Activated T-cell treated with anti-CD3 and anti-CD28 coated beads for 24 hours (primary cell): Measurements from ENCODE around the gene CNOT6L.

ENCODE experiments used
- DNase-seq: peaks from one replicate; pipeline ENCODE4 v3.0.0-alpha.2; 2020; ENCODE audit warnings: low read depth

Gene CNOT6L

DNA sequence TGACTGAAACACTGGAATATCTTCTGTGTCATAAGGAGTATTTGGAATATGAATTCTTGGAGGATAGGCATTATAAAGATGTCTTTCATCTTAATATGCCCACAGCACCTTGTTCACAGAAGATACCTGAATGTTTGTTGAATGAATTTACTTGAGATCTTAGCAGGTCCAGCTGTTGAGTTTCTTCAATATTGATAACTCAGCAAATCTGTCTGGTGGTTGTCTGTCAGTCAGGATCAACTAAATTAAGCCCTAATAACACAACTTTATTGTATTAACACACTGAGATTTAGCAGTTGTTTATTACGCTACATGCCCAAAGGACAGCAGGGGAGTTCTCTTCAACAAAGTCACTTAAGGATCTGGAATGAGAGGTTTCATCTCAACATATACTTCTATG is 106.5 kb downstream of the CNOT6L start:
- no peak for DNase-seq

DNA sequence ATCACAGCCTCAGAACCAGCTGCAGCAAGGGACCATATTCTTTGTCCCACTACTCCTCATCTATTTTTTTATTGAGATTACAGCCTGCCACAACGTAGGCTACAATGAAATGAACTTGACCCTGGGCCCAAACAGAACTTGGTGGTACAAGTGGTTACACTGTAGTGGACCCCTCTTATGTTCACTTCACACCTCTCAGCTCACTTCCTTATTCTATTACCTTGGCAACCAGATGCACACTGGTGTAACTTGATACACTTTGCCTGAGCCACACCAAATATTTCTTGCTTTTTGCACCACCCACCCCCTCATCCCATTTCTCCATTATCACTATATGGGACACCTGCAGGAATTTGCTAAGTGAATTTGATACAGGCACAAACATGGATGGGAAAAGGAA is 107.7 kb downstream of the CNOT6L start:
- DNase-seq, result no peak

DNA sequence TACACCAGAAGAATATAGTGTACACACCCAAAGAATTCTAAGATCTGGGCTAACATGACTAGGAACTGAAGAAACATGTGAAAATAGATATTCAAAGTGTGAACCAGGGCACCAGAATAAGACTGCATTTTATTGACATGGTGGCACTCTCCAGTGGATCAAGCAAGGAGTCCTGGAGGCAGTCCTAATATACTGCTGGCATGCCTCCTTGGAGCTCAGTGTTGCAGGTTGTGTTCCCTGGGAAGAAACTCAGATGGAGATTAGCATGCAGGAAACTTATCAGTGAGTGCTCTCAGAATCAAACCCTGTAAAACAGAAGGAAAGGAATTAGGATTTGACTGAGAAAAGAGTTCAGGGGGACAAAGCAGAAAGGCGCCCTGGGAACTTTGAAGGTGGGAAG is 108.5 kb downstream of the CNOT6L start:
- DNase-seq, result no peak

DNA sequence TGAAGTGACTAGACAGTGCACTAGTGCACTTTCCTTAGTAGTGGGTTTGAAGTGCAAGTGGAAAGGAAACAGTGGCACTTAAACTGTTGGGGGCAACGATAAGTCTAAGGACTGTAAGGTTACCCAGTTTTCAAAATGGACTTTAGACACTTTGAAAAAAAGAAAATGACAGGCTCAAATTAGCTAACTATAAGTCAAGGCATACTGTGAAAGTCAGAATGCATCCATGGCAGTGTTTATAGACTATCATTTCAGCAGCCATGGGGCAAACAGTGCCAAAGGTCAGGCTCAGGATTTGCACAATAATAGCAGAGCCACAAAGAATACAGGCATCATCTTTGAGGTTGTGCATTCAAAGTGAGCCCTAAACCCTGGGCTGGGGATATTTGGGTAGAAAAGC is 109.1 kb downstream of the CNOT6L start:
- DNase-seq, result no peak

DNA sequence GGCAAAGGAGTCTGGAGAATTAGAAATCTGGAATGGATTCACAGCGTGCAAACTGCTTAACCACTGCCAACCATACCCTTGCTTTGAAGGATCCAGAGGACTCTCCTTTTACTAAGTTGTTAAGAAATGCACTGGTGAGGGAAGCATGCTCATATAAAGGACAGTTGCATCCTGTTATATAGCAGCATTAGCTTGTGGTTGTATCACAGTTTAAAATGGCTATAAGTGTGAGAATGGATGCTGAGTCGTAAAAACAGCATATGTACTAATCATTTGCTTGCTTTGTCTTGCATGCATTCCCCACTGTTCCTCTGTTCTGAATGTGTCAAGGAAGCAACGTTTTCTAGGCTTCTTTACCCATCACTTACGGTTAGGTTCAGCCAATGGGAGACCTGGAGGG is 112.5 kb downstream of the CNOT6L start:
- no peak for DNase-seq

DNA sequence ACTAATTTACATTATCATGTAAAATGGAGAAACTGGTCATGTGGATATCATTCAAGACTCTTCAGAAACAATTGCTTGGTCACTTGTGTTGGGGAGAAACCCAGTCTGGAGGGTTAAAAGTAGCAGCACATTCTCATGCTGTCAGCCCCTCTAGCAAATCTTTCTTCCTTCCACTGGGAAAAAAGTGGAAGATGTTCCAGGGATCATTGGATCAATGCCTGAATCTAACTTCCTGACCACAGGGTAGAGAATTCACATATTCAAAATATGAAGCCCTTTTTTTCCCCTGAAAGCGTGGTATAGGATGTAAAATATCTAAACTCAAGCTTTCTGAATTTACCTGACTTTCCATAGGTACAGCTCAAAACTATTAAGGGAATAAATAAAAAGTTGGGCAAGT is 115.5 kb downstream of the CNOT6L start:
- DNase-seq, result no peak

DNA sequence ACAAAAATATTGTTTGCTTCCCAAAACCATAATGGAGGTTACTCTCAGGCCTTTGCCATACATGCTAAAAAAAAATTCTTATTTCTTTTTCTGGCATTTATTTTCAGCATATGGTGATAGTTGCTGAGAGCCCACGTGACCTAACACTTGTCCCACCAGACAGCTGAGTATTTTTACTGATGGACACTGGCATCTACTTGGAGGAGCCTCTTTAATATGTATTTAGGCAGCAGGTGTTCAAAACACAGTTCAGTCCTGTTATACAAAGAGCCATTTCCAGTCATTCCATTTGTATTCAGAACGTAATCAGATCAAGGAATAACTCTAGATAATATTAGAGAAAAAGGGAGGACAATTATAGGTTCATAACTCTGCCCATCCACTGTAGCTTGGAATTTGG is 118.0 kb downstream of the CNOT6L start:
- no peak for DNase-seq

DNA sequence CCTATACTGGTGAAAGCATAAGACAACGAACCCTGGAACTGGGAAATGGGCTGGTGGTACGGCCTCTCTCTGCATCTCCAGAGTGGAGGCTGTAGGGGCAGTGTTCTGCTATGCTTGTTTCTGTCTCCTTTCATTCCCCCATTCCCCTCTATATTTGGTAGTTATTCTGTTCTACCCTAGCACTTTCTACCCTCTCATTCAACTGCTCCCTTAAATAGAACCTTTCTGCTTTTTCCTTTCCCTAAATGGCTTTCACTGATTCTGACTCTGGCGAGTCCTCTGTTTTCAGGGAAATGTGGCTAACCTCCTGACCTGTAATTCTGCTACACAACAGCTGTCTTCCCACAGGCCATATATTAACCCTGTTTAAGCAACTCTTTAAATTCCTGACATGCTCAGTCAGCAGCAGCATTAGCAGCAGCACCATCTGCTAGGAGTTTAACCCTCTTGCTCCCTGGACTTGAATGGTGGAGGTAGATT is 119.4 kb downstream of the CNOT6L start:
- DNase-seq, result no peak

DNA sequence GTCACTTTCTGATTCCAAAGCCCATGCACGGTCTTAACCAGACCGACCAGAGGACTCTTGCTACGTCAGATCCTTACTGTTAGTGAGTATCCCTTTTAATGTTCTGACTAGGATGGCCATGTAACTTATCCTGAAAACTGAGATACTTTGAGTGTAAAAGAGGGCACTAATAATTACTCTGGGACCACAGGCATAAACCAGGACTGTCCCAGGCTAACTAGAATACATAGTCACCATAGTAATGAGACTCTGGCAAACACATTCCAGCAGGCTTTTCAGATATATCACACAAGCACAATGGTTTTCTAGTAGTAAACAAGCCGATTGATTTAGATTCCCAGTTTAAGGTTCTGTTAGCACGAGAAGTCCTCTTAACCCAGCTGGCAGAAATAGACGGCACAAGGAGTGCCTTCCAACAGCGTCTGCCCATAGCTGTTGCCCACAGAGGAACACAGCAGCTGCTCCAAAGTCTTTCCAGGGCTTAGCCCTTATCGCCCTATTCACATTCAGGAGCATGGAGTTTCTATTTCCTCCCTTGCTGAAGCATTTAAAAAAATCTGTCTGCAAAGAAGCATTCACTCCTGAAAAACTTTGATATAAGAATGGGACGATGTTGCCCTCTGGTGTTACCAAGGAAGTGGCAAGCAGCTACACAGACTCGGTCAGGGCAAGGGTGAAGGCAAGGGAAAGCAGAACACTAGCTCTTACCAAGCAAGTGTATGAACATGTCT is 121.1 kb downstream of the CNOT6L start:
- DNase-seq, result no peak

DNA sequence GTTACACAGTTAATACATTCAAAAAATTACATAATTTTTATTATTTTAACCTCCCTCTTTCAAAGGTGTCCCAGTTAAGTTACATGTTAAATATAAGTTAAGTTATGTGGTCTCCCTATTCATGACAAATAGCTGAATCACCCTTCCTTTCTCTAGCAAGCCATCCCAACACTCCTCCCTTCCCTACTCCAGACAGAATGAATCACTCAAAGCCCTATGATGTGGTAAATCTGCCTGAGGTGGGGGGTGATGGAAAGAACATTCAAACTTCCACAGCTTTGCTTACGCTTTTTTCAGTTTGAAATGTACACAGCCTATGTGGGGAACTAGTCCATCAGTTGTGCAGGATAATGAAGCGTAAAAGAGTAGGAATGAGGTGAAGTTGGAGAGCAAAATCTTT is 123.4 kb downstream of the CNOT6L start:
- no peak for DNase-seq

DNA sequence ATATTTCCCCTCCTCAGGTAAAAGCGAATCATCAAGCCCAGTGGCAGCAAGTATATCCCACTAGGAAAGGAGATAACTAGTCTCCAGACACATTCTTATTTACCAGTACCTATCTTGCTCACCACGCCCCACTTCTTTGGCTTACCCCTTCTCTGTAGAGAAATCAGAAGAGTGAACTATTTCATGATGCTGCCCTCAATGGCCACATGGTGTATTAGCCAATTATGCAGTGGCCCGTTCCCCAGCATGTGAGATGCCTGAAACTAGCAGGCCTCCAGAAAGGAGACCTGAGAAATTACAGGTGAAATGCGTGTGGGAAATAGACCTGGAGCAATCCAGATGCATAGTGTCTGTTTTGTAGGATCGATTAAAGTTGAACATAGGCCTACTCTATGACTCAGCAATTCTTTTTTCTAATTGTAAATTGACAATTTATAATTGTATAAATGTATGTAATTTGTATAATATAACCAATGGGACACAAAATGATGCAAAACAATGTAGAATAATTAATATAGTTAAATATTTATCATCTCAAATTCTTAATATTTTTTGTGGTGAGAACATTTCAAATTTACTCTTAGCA is 126.2 kb downstream of the CNOT6L start:
- no peak for DNase-seq

DNA sequence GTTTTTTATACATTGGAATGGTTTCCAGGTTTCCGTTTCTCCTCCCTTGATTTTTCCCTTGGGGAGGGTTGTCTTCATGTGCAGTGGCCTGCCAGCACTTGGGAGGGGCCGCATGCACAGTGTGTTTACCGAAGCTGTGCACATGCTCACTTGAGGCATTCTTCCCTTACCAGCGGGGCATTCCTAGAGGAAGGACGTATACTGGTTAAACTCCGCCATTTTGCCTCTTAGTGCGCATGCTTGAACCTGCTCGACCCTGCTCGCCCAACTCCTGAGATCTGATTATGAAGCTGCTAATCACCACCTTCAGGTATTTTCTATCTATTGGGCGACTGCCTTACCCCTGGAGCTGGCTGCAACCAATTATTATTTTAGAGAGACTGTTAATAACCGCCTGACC is 137.4 kb downstream of the CNOT6L start:
- DNase-seq, result no peak

DNA sequence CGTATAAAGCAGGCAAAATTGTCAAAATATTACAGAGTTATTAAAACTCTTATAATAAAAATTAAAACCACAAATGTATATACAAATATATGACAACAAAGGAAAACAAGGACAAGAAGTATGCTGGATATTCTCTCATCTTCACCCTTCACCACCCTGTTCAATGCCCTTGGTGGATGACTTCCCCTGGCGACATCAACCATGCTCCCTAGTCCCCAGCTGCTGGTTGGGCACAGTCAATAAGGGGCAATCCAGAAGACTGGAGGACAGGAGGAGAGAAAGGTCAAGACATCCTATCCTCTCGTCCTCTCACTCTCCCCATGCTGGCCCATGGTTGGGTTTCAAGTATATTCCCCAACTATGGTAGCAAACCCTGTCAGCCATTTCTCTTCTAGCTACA is 142.3 kb downstream of the CNOT6L start:
- DNase-seq, result no peak

DNA sequence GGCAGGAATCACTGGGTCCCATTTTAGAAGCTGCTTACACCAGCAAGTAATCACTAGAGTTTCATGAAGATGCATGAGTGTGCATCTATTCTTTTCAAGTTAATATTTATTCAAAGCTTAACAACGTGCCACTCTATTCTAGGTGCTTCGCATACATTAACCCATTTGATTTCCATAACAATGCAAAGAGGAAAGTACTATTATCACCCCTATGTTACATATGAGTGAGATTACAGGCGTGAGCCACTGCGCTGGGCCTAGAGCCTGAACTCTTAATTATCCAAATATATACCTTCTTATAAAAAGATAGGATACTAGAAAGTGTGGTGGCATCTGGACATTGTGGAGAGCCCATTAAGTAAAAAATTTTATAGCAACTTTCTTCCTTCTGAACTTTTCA is 148.1 kb downstream of the CNOT6L start:
- no peak for DNase-seq

DNA sequence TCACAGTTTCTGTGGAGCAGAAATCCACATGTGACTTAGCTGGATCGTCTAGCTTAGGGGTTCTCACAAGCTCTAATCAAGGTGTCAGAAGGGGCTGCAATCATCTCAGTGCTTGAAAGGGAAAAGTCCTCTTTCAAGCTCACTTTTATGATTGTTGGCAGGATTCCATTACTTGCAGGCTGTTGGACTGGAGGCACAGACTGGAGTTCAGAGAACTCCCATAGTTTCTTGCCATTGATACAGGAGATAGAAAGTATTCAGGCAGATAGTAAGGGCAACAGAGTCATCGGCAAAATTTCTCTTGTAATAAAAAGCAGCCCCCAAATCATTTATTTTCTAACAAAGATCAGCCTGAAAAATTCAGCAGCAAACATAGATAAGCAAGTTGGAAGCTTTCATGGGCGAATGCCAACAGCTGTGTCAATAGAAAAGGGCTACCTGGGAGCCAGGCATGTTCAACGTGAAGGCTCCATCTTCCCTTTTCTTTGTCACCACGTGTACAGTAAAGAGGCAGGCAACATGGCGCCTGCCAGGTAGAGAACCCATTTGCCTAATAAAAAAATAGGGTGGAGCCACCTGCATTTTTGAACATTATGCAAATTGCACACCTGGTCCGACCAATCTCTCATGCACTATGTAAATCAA is 149.1 kb downstream of the CNOT6L start:
- no peak for DNase-seq

DNA sequence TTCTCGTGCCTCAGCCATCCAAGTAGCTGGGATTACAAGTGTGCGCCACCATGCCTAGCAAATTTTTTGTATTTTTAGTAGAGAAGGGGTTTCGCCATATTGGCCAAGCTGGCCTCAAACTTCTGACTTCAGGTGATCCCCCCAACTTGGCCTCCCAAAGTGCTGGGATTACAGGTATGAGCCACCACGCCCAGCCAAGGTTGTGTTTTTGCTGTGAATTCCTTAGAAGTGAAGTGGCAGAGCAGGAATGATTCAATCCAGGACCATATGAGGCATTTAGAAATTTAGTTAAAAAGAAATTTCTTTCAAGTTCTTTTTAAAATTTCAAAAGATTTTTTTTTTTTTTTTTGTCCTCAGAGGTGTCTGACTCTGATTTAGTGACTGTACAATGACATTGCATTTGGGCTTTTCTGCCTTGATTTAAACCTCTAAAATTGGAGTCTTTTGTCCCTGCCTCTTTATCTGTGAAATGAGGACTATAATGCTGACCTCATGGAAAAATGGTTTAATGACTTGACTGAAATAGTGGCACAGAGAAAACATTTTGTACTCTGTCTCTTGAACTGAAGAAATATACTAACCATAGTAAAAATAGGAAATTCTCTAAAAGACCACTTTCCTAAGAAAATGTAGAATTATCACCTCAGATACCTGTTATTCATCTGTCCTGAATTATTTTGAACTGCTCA is 153.6 kb downstream of the CNOT6L start:
- no peak for DNase-seq
